GM23338 (cell line): Measurements from ENCODE around the gene BCS1L. TPM values are rescaled to one million over a fixed set of nuclear protein-coding genes. Genes with fewer than 3 reads are reported as not detected.

ENCODE experiments used
- ATAC-seq: fragments of 200-7000 bp; cut with Tn5 transposase; 3 replicates; pipeline ENCODE4 v1.9.1; 2020
- DNase-seq: peaks from one replicate; pipeline ENCODE4 v3.0.0-alpha.2; 2015; ENCODE audit warnings: low spot score
- H2AFZ ChIP-seq: fragments of 200-600 bp; sonication (generic); 2 replicates; pipeline ENCODE4 v1.8.0; 2016; ENCODE audit warnings: antibody characterized with exemption, mild to moderate bottlenecking, moderate library complexity
- H3F3A ChIP-seq: fragments of 200-600 bp; sonication (generic); replicated peaks from 2 replicates; pipeline ENCODE4 v1.8.0; 2017; ENCODE audit warnings: antibody characterized with exemption, mixed run types, low read depth
- H3K27ac ChIP-seq: fragments of 200-600 bp; sonication (generic); 2 replicates; pipeline ENCODE4 v1.6.1; 2016; ENCODE audit warnings: low read depth
- H3K27me3 ChIP-seq: fragments of 200-600 bp; sonication (generic); 2 replicates; pipeline ENCODE4 v1.8.0; 2016; ENCODE audit warnings: mild to moderate bottlenecking, mixed run types, moderate library complexity; ENCODE audit not compliant: insufficient read depth
- H3K36me3 ChIP-seq: fragments of 200-600 bp; sonication (generic); 2 replicates; pipeline ENCODE4 v1.8.0; 2016; ENCODE audit warnings: mild to moderate bottlenecking; ENCODE audit not compliant: insufficient read depth
- H3K4me1 ChIP-seq: fragments of 200-600 bp; sonication (generic); 2 replicates; pipeline ENCODE4 v1.8.0; 2016; ENCODE audit warnings: mild to moderate bottlenecking, moderate library complexity; ENCODE audit not compliant: insufficient read depth
- H3K4me2 ChIP-seq: fragments of 200-600 bp; sonication (generic); 2 replicates; pipeline ENCODE4 v1.7.1; 2017; ENCODE audit warnings: mixed run types
- H3K4me3 ChIP-seq: fragments of 200-600 bp; sonication (generic); 2 replicates; pipeline ENCODE4 v1.6.1; 2016; ENCODE audit warnings: mixed run types
- H3K79me2 ChIP-seq: fragments of 200-600 bp; sonication (generic); replicated peaks from 2 replicates; pipeline ENCODE4 v1.8.0; 2017; ENCODE audit warnings: mild to moderate bottlenecking; ENCODE audit not compliant: insufficient read depth
- H3K9me2 ChIP-seq: fragments of 200-600 bp; sonication (generic); 2 replicates; pipeline ENCODE4 v1.8.0; 2017; ENCODE audit not compliant: insufficient read depth
- H4K20me1 ChIP-seq: fragments of 200-600 bp; sonication (generic); replicated peaks from 2 replicates; pipeline ENCODE4 v1.8.0; 2017; ENCODE audit warnings: mild to moderate bottlenecking; ENCODE audit not compliant: insufficient read depth
- H3K27ac Mint-ChIP-seq: 2 replicates; pipeline ENCODE4 v1.8.0; 2020; ENCODE audit warnings: inconsistent platforms, mild to moderate bottlenecking, moderate library complexity, mixed read lengths
- H3K27me3 Mint-ChIP-seq: 3 replicates; pipeline ENCODE4 v1.8.0; 2022; ENCODE audit warnings: low read depth, mild to moderate bottlenecking, moderate library complexity, mixed read lengths, inconsistent platforms; ENCODE audit not compliant: insufficient read depth, poor library complexity
- H3K36me3 Mint-ChIP-seq: 3 replicates; pipeline ENCODE4 v1.8.0; 2021; ENCODE audit warnings: low read depth, mild to moderate bottlenecking, inconsistent platforms, moderate library complexity, mixed read lengths
- H3K4me1 Mint-ChIP-seq: 3 replicates; pipeline ENCODE4 v1.8.0; 2020; ENCODE audit warnings: mild to moderate bottlenecking, inconsistent platforms, mixed read lengths
- H3K4me3 Mint-ChIP-seq: 3 replicates; pipeline ENCODE4 v1.8.0; 2021; ENCODE audit warnings: moderate library complexity, mild to moderate bottlenecking, inconsistent platforms, mixed read lengths
- H3K9me3 Mint-ChIP-seq: 3 replicates; pipeline ENCODE4 v1.8.0; 2020; ENCODE audit warnings: moderate library complexity, mild to moderate bottlenecking, inconsistent platforms, mixed read lengths
- CTCF ChIP-seq, 2 experiments: fragments of 200-600 bp in 1 of 2; sonication (generic) in 1 of 2; conservative IDR thresholded peaks; 2 replicates each; pipeline versions ENCODE4 v1.5.1 to v1.6.1; 2016 to 2017; ENCODE audit warnings: antibody characterized with exemption in 2 of 2, low read depth in 2 of 2, mild to moderate bottlenecking in 2 of 2, moderate library complexity in 1 of 2
- ETS1 ChIP-seq: IDR thresholded peaks from 2 replicates; pipeline ENCODE4 v1.6.1; 2016; ENCODE audit warnings: antibody characterized with exemption
- ZNF331 ChIP-seq: fragments of 250-450 bp; sonication (Bioruptor Pico); IDR thresholded peaks from 2 replicates; pipeline ENCODE4 v1.5.0; 2020; ENCODE audit warnings: low read depth, mild to moderate bottlenecking, moderate library complexity
- polyA plus RNA-seq: library from polyadenylated mRNA; unstranded; fragments of >200 nt; fragmentation: Nextera tagmentation; extraction: Ambion mirVana; gene quantifications from 2 replicates; pipeline ENCODE4 v1.2.1, GENCODE V29; 2016
- total RNA-seq: library from RNA; depleted of rRNA; stranded (reverse); fragments of >200 nt; shearing (Covaris generic); gene quantifications from 2 replicates; pipeline ENCODE4 v1.2.3, GENCODE V29; 2014

BCS1L gene
- total and polyA plus RNA-seq, 2 experiments from 2014 or later: 16.9 to 31.6 TPM

GRCh38 chr2:218618102-218618860, 41.2 kb upstream of the BCS1L start:
- Histone ChIP-seq H3F3A (no peaks in the 10 kb centered on the region), H3K27ac (no peak overlapping the region), H3K27me3 (no peaks in the 10 kb centered on the region), H3K9me2 (no peaks in the 10 kb centered on the region), H3K36me3 (no peaks in the 10 kb centered on the region), H2AFZ (peak overlapping the region; percentile 14; the same call in 1 of the 2 replicates), H3K4me3 (no peak overlapping the region), H3K4me2 (no peak overlapping the region), H3K79me2 (no peaks in the 10 kb centered on the region), H4K20me1 (no peaks in the 10 kb centered on the region), H3K4me1 (no peaks in the 10 kb centered on the region)
- TF ChIP-seq CTCF (conservative IDR thresholded peaks at IDR 0.05; ENCODE audit: low read depth in 2 of 2) (peak in 1 of 2 experiments; percentile 53; a peak in 2 of 4 replicates), ZNF331 (CRISPR knock-in tag) (no peak)
- no peaks in the 10 kb centered on the region for H3K27me3 Mint-ChIP-seq
- ATAC-seq: peak; percentile 51
- DNase-seq: peak; percentile 17
- no peaks in the 10 kb centered on the region for H3K36me3 Mint-ChIP-seq
- H3K4me1 Mint-ChIP-seq: peaks cover 2% of the 10 kb centered on the region; the same call in 1 of the 3 replicates
- no peak overlapping the region for H3K4me3 Mint-ChIP-seq
- no peak overlapping the region for H3K27ac Mint-ChIP-seq
- H3K9me3 Mint-ChIP-seq: no peaks in the 10 kb centered on the region; the same call in 2 of the 3 replicates

GRCh38 chr2:218621007-218621406, 38.5 kb upstream of the BCS1L start:
- no peak overlapping the region for H3K4me3 ChIP-seq
- Mint-ChIP-seq H3K4me1 (peaks cover 2% of the 10 kb centered on the region; the same call in 1 of the 3 replicates), H3K4me3 (no peak overlapping the region)

More at GRCh38 chr2:218621007-218621406, 38.5 kb upstream of the BCS1L start:
- no peak overlapping the region for H3K4me2 ChIP-seq
- no peaks in the 10 kb centered on the region for H3F3A ChIP-seq
- H3K36me3 ChIP-seq: no peaks in the 10 kb centered on the region
- no peaks in the 10 kb centered on the region for H3K79me2 ChIP-seq
- H2AFZ ChIP-seq: no peak overlapping the region
- no peak overlapping the region for H3K27ac Mint-ChIP-seq
- H3K27me3 ChIP-seq: no peaks in the 10 kb centered on the region
- H4K20me1 ChIP-seq: no peaks in the 10 kb centered on the region
- no peaks in the 10 kb centered on the region for H3K4me1 ChIP-seq
- H3K9me2 ChIP-seq: no peaks in the 10 kb centered on the region
- no peaks in the 10 kb centered on the region for H3K27me3 Mint-ChIP-seq
- no peaks in the 10 kb centered on the region for H3K9me3 Mint-ChIP-seq
- TF ChIP-seq ETS1: no peak
- H3K36me3 Mint-ChIP-seq: no peaks in the 10 kb centered on the region
- ATAC-seq (no peak), DNase-seq (no peak)
- H3K27ac ChIP-seq: no peak overlapping the region
